GM18526 (cell line): ENCODE measurements around the gene RABIF.

Experiments
- POLR2A ChIP-seq: IDR thresholded peaks from 3 replicates; pipeline ENCODE4 v1.6.1; 2011; ENCODE audit not compliant: insufficient read length; ENCODE audit errors: extremely low read depth

RABIF gene

GRCh38 chr1:202888221-202888530 is 773 bp downstream of the RABIF start:
- no peak for TF ChIP-seq POLR2A

GRCh38 chr1:202880961-202881460 is 7.9 kb downstream of the RABIF start:
- no peak for TF ChIP-seq POLR2A

- no peak for TF ChIP-seq POLR2A
Measured at GRCh38 chr1:202880062-202880461, 8.9 kb downstream of the RABIF start.

- no peak for TF ChIP-seq POLR2A
Measured at GRCh38 chr1:202879128-202879527, 9.8 kb downstream of the RABIF start.

GRCh38 chr1:202873026-202873425 is 15.9 kb downstream of the RABIF start:
- no peak for TF ChIP-seq POLR2A

- no peak for TF ChIP-seq POLR2A
Measured at GRCh38 chr1:202871367-202871766, 17.6 kb downstream of the RABIF start.

GRCh38 chr1:202862679-202863560 is 26.0 kb downstream of the RABIF start:
- TF ChIP-seq POLR2A, result no peak

- TF ChIP-seq POLR2A, result no peak
Measured at GRCh38 chr1:202861420-202862132, 27.4 kb downstream of the RABIF start.

- TF ChIP-seq POLR2A, result no peak
Measured at GRCh38 chr1:202860744-202861419, 28.1 kb downstream of the RABIF start.

GRCh38 chr1:202858789-202859414 is 30.0 kb downstream of the RABIF start:
- TF ChIP-seq POLR2A, result no peak

- TF ChIP-seq POLR2A, result no peak
Measured at GRCh38 chr1:202858331-202858730, 30.6 kb downstream of the RABIF start.

- TF ChIP-seq POLR2A, result no peak
Measured at GRCh38 chr1:202857136-202857610, 31.8 kb downstream of the RABIF start.

- TF ChIP-seq POLR2A, result no peak
Measured at GRCh38 chr1:202856014-202856413, 32.9 kb downstream of the RABIF start.

GRCh38 chr1:202854787-202855186 is 34.2 kb downstream of the RABIF start:
- TF ChIP-seq POLR2A, result no peak
